K562 (cell line): ENCODE results near the gene ABCA1. TPM values are rescaled to one million over a fixed set of nuclear protein-coding genes. Genes with fewer than 3 reads are reported as not detected.

Experiments used
- FOSL1 ChIP-seq: fragments of 200-800 bp; sonication (Bioruptor generic); conservative IDR thresholded peaks from 2 replicates; pipeline ENCODE4 v1.6.1; 2016; ENCODE audit warnings: missing genetic modification characterization, missing compliant biosample characterization
- JUN ChIP-seq, 2 experiments: sonication (generic) in 1 of 2; formaldehyde crosslinking in 1 of 2; IDR thresholded peaks; 2 replicates each; pipeline versions ENCODE4 v1.6.1 to v1.8.0; 2012 to 2022; ENCODE audit warnings: borderline replicate concordance in 2 of 2, mild to moderate bottlenecking in 2 of 2, improper control_type of control experiment in 1 of 2, low read depth in 1 of 2, low read length in 1 of 2, missing genetic modification reagents in 1 of 2
- MLX ChIP-seq, 2 experiments: fragments of 450-650 bp in 1 of 2; sonication (generic) in 1 of 2; formaldehyde crosslinking; conservative IDR thresholded peaks; 2 replicates each; pipeline versions ENCODE4 v1.4.0 to v1.8.1; 2020 to 2022; ENCODE audit warnings: mild to moderate bottlenecking in 1 of 2, missing genetic modification reagents in 1 of 2
- MTA1 ChIP-seq: fragments of 450-650 bp; IDR thresholded peaks from 2 replicates; pipeline ENCODE4 v1.6.1; 2017; ENCODE audit warnings: borderline replicate concordance
- MYBL2 ChIP-seq, 2 experiments: fragments of 450-650 bp in 1 of 2; sonication (generic) in 1 of 2; formaldehyde crosslinking in 1 of 2; IDR thresholded peaks; 2 replicates each; pipeline versions ENCODE4 v1.6.1 to v1.8.1; 2017 to 2022; ENCODE audit warnings: borderline replicate concordance in 1 of 2, inconsistent platforms in 1 of 2, low read depth in 1 of 2, mild to moderate bottlenecking in 1 of 2, missing genetic modification reagents in 1 of 2, moderate library complexity in 1 of 2
- NKRF ChIP-seq: fragments of 450-650 bp; IDR thresholded peaks from 2 replicates; pipeline ENCODE4 v1.6.1; 2016; ENCODE audit warnings: borderline replicate concordance
- ZNF395 ChIP-seq: fragments of 200-800 bp; sonication (Bioruptor generic); IDR thresholded peaks from 2 replicates; pipeline ENCODE4 v1.6.1; 2017; ENCODE audit warnings: missing genetic modification characterization, missing compliant biosample characterization
- polyA plus RNA-seq, 8 experiments: library from polyadenylated mRNA; depleted of rRNA in 4 of 8; stranded (reverse) in 5 of 8; unstranded in 3 of 8; fragments of >200 nt; fragmentation: Nextera tagmentation in 2 of 8; fragmentation: Illumina TruSeq in 1 of 8; extraction: Ambion mirVana in 2 of 8; extraction: Trizol in 1 of 8; gene quantifications; 2 replicates each; pipeline versions ENCODE4 v1.2.1 to v1.2.3, GENCODE V29; 2011 to 2014; ENCODE audit warnings: inconsistent platforms in 1 of 8, missing spikeins in 1 of 8
- total RNA-seq, 7 experiments: library from RNA; depleted of rRNA in 6 of 7; stranded (reverse); fragments of >200 nt in 6 of 7; fragmentation: Illumina TruSeq in 2 of 7; extraction: Trizol in 2 of 7; gene quantifications; 2 replicates each; pipeline versions ENCODE4 v1.2.1 to v1.2.3, GENCODE V29; 2011 to 2021; ENCODE audit warnings: low replicate concordance in 1 of 7

The ABCA1 gene
- total and polyA plus RNA-seq, 9 of the 15 experiments (the other 6 are each of a cell fraction or from before 2014, with no cell fraction given), result under 0.01 to 0.18 (median 0.02) TPM; not detected in 5

GRCh38 chr9:104961238-104961637 lies 33.3 kb upstream of the ABCA1 start (continued):
- TF ChIP-seq MYBL2 (IDR thresholded peaks at IDR 0.05; ENCODE audit: low read depth) (no peak), MYBL2 (CRISPR knock-in tag; IDR thresholded peaks at IDR 0.05; ENCODE audit: borderline replicate concordance) (no peak), ZNF395 (CRISPR knock-in tag) (no peak), MTA1 (no peak), MLX (CRISPR knock-in tag; conservative IDR thresholded peaks at IDR 0.05) (no peak), JUN (IDR thresholded peaks at IDR 0.05; ENCODE audit: borderline replicate concordance, low read depth, low read length) (peak; percentile 72), JUN (CRISPR knock-in tag; IDR thresholded peaks at IDR 0.05; ENCODE audit: borderline replicate concordance) (no peak), NKRF (no peak), FOSL1 (tag) (peak; percentile 93)
